NOMO-1 (cell line): ENCODE results near the gene USP19.
A peak's percentile ranks its signal among the peaks of the same experiment; 100 is the strongest.

Experiments used
- DNase-seq, 2 experiments: peaks; one replicate each; lab custom pipeline; 2025; ENCODE audit not compliant: unreplicated experiment in 2 of 2; lab: John Stamatoyannopoulos, UW

Gene USP19

DNA sequence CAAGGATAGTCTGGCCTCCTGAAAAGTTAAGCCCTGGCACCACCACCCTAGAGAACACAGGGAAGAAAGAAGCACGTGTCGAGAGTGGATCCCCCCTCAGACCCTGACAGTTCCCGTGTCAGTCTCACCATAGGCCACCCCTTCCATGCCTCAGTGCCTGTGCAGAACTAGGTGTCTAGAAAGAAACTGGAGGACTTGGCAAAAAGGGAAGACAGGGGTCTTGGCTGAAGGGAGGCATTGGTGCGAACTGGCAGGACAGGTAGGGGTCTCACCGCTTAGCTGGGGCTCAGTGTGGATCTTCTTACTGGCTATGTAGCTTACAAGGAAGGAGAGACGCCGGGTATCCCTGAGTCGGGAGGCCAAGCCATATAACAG lies 16.6 kb downstream of the USP19 start:
- DNase-seq = no peak

DNA sequence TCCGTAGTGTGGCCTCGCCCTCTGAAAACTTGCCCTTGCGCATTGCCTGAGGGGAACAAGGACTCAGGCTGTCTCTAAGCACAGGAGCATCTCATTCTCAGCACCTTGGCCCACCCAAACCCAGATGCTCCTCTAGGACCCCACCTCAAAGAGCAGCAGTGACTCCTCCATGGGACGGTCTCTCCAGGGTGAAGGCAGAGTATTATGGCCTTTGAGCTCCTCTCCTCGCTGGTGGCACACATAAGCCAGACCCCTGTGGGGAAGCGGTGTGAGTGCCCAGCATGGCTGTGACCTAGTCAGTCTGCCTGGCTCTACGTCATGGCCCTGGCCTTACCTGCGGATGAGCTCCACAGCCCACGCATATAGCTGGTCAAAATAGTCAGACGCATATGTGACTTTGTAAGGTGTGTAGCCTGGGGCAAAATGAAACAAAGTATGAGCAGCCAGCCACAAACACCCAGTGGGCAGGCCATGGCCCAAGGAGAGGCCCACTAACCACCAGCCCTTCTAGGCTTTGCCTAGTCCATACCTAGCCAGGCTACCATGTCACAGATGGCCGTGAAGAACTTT lies 20.5 kb downstream of the USP19 start:
- no peak for DNase-seq

DNA sequence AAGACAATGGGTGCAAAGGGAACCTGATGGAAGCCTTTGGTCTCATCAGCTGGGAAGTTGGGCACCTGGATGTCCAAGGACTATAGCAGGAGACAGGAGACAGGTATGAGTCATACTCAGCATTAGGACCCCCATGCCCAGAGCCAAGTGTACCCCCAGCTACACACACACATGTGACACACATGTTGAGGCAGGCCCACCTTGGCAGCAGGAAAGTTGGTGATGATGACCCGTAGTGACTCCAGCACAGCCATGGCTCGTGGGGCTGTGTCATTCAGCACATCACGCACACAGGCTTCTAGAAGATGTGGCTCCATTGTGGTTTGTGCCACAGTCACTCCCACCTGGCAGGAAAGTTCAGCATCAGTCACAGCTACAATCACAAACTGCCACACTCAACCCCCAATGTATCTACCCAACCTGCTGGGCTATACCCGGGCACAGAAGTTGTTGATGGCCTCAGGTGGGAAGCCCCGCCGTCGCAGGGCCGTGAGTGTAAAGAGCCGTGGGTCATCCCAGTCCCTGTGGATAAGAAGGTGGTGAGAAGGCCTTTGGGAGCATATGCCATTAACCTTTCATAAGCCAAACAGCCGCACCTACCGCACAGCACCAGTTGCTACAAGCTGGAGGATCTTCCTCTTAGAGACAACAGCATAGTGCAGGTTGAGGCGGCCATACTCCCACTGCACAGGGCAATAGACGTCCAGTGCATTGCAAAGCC lies 21.6 kb downstream of the USP19 start:
- no peak for DNase-seq

DNA sequence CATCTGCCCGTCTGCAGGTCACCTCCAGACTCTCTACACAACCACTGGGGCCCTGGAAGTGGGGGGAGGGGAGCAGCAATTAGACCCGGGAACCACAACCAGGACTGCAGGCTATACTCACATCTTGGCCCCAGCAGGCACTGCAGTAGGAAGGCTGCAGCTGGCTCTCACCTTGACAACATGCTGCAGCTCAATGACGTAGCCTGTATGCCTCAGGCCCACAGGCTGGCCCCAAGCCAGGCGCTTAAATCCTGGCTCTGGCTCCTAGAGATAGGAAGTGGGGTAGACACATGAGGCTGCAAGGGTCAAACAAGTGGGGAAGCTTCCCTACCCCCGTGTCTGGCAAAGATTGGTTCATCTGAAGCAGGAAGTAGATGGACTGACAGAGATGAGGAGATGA lies 22.2 kb downstream of the USP19 start:
- no peak for DNase-seq

DNA sequence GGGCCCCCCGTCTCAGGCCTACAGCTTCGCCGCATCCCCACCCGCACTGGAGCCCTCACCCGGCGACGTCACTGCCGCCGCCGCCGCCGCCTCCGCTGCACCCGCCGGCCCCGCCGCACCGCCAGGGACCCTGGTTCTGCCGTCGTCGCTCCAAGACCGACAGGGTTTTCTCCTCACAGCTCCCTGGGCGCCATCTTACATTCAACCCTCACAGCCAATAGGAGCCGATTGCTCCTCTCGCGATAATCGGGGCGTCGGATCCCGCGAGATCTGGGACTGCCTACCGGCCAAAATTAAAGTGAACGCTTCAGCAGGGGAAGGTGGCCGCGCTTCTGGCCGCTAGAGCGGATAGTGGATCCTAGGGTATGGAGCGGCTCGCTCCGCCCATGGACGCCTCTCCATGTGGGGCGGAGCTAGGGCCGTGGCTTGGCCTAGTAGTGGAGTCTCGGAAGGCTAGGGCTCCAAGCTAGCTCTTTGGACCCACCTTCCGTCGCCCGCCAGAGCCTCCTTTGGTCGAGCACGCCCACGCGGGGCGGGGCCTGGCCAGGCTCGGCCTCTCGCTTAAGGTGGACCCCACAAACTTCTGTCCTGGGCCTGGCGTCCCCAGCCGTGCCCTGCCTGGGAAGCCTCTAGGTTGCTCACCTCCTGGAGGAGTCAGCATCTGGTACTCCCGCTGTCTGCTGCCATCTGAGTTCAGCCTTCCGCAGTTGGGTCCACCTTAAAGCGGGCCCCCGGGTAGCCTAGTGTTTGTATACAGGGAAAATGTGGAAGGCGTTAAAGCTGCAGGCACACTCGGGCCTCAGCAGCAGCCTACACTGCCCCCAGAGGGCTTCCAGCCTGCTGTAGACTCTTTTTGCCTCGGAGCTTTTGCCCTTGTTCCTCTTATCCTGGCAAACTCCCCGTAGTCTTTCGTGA lies 26.5 kb downstream of the USP19 start, which contains the start of gene QRICH1:
Gene QRICH1 (minus strand): TSS at position 219 of the 915 bp plus-strand sequence. CDS start 17,054 bp downstream, outside the sequence.
- DNase-seq = peak; percentile 97 to 99

DNA sequence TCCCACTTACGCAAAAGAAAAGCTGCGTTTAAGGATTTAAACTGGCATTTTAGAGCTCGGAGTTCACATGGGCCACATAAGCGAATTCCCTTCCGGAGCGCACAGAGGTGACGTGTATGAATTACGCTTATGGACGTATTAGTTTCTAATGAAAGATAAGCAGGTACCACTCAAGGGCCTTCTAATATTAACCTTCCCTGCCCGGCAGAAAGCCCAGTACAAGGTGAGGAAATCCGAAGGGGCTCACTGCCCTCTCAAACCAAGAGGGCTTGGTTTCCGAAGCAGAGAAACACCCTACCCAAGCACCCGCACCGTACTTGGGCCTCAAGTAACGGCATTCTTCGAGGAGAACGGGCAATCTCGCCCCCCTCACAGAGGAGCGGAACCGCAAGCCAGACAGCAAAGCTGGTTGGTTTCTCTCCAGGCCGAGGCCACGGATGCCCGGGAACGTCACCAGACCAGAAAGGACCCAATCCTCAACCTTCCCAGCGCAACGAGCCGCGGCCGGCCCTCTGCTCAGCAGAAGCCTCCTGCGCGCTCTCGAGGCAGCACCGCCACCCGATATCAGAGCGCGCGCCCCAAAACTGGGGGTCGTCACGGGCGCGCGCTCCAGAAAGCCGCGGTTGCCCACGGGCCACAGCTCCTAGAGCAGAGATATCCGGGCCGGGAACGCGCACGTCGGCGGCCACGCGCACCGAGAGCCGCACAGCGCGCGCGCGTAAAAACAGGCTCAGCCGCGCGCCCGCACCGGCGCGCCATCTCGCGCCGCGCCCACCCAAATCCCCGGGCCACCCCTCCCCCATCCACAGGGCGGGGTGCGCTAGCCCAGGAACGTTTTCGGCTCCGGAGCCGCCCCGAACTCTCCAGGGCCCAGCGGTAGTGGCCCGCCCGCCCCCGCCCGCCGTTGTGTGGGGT lies 27.4 kb downstream of the USP19 start:
- peak; percentile 48 to 58 for DNase-seq

DNA sequence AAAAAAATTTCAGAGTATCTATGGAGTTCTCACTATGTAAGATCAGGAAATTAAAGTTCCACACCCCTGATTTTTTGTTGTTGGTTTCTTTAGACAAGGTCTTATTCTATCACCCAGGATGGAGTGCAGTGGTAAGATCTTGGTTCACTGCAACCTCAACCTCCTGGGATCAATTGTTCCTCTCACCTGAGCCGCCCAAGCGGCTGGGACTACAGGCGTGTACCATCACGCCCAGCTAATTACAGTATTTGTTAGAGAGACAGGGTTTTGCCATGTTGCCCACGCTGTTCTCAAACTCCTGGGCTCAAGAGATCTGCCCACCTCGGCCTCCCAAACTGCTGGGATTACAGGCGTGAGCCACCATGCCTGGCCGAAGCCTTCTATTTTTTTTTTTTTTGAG lies 39.2 kb downstream of the USP19 start:
- no peak for DNase-seq

DNA sequence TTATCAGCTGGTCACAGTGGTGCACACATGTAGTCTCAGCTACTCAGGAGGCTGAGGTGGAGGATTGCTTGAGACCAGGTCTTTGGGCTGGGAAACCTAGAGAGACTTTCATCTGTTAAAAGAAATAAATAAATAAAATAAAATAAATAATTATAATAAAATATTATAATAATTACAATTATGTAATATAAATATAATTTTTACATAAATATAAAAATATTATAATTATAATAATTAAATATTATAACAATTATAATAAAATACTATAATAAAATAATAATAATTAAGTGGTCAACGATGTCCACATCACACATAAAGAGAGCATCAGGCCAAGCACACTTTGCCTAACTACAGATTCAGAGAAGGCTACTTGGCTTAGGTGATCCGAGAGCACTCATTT lies 41.4 kb downstream of the USP19 start:
- DNase-seq = no peak

DNA sequence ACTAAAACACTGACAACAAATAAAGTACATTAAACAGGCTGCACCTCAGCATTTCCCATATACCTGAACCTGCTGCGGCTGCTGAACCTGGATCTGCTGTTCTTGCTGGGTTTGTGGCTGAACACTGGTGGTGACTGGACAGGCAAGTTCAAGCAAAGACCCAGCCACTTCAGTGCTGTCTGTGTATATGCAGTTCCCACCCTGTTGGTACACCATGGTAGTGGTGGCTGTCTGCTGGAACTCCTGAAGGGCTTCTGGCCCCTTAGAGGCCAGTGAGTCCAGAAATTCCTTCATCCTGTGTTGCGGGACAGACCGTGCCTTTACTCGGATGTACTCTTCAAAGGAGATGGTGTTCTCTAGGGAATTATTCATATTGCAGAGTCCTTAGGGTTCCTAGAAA lies 44.0 kb downstream of the USP19 start:
- no peak for DNase-seq

DNA sequence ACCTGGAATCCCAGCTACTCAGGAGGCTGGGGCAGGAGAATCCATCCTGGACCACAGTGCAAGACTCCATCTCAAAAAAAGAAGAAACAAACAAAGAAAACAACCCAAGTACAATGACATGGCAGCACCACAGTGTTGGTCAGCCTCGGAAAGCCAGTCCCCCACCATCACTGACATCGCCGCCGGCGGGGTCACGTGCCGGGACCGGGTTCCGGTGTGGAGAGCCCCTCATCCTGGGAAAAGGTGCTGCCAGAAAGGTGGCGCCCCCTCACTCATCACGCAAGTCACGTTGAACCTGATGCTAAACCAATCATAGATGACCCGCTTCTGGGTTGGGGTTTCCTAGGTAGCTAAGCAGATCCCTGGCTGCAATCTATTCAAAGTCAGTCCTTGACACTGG lies 44.5 kb downstream of the USP19 start:
- DNase-seq = no peak
